Panc1 (cell line): ENCODE results near the gene BAZ2B.

ENCODE experiments used
- CTCF ChIP-seq: fragments of 450-650 bp; IDR thresholded peaks from 2 replicates; pipeline ENCODE4 v1.5.1; 2017; ENCODE audit warnings: mild to moderate bottlenecking
- POLR2AphosphoS5 ChIP-seq: IDR thresholded peaks from 2 replicates; pipeline ENCODE4 v1.6.1; 2012; ENCODE audit warnings: mild to moderate bottlenecking, low read depth, low read length, moderate library complexity
- SIN3A ChIP-seq: IDR thresholded peaks from 2 replicates; pipeline ENCODE4 v1.6.1; 2012; ENCODE audit warnings: low read depth, mild to moderate bottlenecking, low read length, moderate library complexity, borderline replicate concordance; ENCODE audit not compliant: insufficient read depth

DNA sequence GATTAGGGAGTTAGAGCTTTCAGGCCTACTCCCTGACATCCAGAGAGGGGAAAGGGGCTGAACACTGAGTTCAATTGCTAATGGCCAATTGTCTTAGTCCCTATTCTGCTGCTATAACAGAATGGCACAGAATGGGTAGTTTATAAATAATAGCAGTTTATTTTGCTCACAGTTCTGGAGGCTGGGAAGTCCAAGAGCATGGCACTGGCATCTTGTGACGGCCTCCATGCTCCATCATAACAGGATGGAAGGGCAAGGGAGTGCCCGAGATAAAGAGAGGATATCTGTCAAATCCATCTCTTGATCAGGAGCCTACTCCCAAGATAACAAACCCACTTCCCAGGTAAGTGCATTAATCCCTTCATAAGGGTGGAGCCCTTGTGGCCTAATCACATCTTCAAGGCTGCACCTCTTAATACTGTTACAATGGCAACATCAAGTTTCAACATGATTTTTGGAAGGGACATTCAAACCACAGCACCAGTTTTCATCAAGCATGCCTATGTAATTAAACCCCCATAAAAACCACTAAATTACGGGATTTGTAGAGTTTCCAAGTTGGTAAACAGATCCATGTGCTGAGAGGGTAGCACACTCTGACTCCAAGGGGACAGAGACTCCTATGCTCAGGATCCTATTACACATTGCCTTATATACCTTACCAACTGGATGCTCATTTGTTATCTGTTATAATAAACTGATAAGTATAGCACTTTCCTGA, 44.6 kb downstream of the BAZ2B start:
- TF ChIP-seq POLR2AphosphoS5 (no peak), CTCF (no peak), SIN3A (no peak)
